Measurements from ENCODE around the gene KRTAP10-4. TPM values are rescaled to one million over a fixed set of nuclear protein-coding genes. Genes with fewer than 3 reads are reported as not detected.

KRTAP10-4 gene
- total RNA-seq, 2 experiments from 2014 or later, result not detected

Other genes starting within 250 kb of the KRTAP10-4 start
- 10 to 100 TPM; 14.8 to 15.3 TPM for gene CFAP410, start 234.3 kb upstream of the KRTAP10-4 start, total RNA-seq
- gene TRPM2, start 220.1 kb upstream of the KRTAP10-4 start, total RNA-seq, result 10 to 100 TPM; 21.2 to 32.7 TPM
- 1 to 10 TPM; 2.3 to 3.9 TPM for gene LRRC3, start 118.2 kb upstream of the KRTAP10-4 start, total RNA-seq
- not detected for gene KRTAP10-1, start 33.5 kb upstream of the KRTAP10-4 start, total RNA-seq
- not detected for gene KRTAP10-2, start 22.2 kb upstream of the KRTAP10-4 start, total RNA-seq
- gene KRTAP10-3, start 14.9 kb upstream of the KRTAP10-4 start, total RNA-seq, result not detected
- not detected for gene KRTAP10-5, start 6.9 kb downstream of the KRTAP10-4 start, total RNA-seq
- not detected for gene KRTAP10-6, start 18.8 kb downstream of the KRTAP10-4 start, total RNA-seq
- not detected for gene KRTAP10-7, start 26.9 kb downstream of the KRTAP10-4 start, total RNA-seq
- gene KRTAP10-8, start 38.4 kb downstream of the KRTAP10-4 start, total RNA-seq, result not detected
- gene KRTAP10-9, start 53.4 kb downstream of the KRTAP10-4 start, total RNA-seq, result not detected
- not detected for gene KRTAP10-10, start 63.6 kb downstream of the KRTAP10-4 start, total RNA-seq
- not detected for gene KRTAP10-11, start 72.7 kb downstream of the KRTAP10-4 start, total RNA-seq
- not detected for gene KRTAP12-4, start 80.9 kb downstream of the KRTAP10-4 start, total RNA-seq
- gene KRTAP12-3, start 84.2 kb downstream of the KRTAP10-4 start, total RNA-seq, result not detected
- gene KRTAP12-2, start 93.2 kb downstream of the KRTAP10-4 start, total RNA-seq, result not detected
- not detected for gene KRTAP12-1, start 108.4 kb downstream of the KRTAP10-4 start, total RNA-seq
- gene KRTAP10-12, start 123.4 kb downstream of the KRTAP10-4 start, total RNA-seq, result not detected
- gene TSPEAR, start 137.8 kb downstream of the KRTAP10-4 start, total RNA-seq, result not detected
- gene UBE2G2, start 228.1 kb downstream of the KRTAP10-4 start, total RNA-seq, result 100 to 1,000 TPM; 103 to 121 TPM
- gene SUMO3, start 244.3 kb downstream of the KRTAP10-4 start, total RNA-seq, result 10 to 100 TPM; 86.1 to 93.7 TPM